Fibroblast of skin of right quadriceps (primary cell): Measurements from ENCODE around the gene RASA3.
"Not testable (repeated sequence)": the region's sequence is repeated elsewhere in the genome, so short reads cannot be mapped to it uniquely, and the experiment has no call there.

ENCODE experiments used
- DNase-seq: peaks from one replicate; pipeline ENCODE4 v3.0.0-alpha.2; 2013

RASA3 gene

GRCh38 chr13:114027046-114027715 is 105.2 kb downstream of the RASA3 start:
- no peak for DNase-seq

GRCh38 chr13:114026481-114026880 is 105.9 kb downstream of the RASA3 start:
- no peak for DNase-seq

GRCh38 chr13:114025714-114026431 is 106.5 kb downstream of the RASA3 start:
- DNase-seq: peak; percentile 50

GRCh38 chr13:114025405-114025713 is 107.1 kb downstream of the RASA3 start:
- no peak for DNase-seq

GRCh38 chr13:114024603-114025404 is 107.6 kb downstream of the RASA3 start:
- DNase-seq: no peak

GRCh38 chr13:114023716-114024602 is 108.5 kb downstream of the RASA3 start:
- no peak for DNase-seq

GRCh38 chr13:114022876-114023275 is 109.5 kb downstream of the RASA3 start:
- no peak for DNase-seq

- no peak for DNase-seq
Observed at GRCh38 chr13:114022309-114022669, 110.1 kb downstream of the RASA3 start.

GRCh38 chr13:114021464-114022308 is 110.7 kb downstream of the RASA3 start:
- no peak for DNase-seq

GRCh38 chr13:114020750-114021463 is 111.5 kb downstream of the RASA3 start:
- no peak for DNase-seq

- not testable (repeated sequence) for DNase-seq
Observed at GRCh38 chr13:114020134-114020533, 112.3 kb downstream of the RASA3 start.

GRCh38 chr13:114019367-114019766 is 113.1 kb downstream of the RASA3 start:
- no peak for DNase-seq

- no peak for DNase-seq
Observed at GRCh38 chr13:114018461-114019055, 113.9 kb downstream of the RASA3 start.

GRCh38 chr13:114017966-114018365 is 114.5 kb downstream of the RASA3 start:
- DNase-seq: no peak

GRCh38 chr13:114017028-114017630 is 115.3 kb downstream of the RASA3 start:
- peak; percentile 26 for DNase-seq

- no peak for DNase-seq
Observed at GRCh38 chr13:114016321-114017027, 115.9 kb downstream of the RASA3 start.

GRCh38 chr13:114015969-114016295 is 116.5 kb downstream of the RASA3 start:
- DNase-seq: no peak

- DNase-seq: no peak
Observed at GRCh38 chr13:114015111-114015968, 117.1 kb downstream of the RASA3 start.
